ENCODE results near the gene OTOP3. TPM values are rescaled to one million over a fixed set of nuclear protein-coding genes. Genes with fewer than 3 reads are reported as not detected.

Gene OTOP3
- polyA plus RNA-seq, 1 donor (not counting 4 experiments of a cell fraction or from before 2014, with no cell fraction given), result 0.03 TPM

DNA sequence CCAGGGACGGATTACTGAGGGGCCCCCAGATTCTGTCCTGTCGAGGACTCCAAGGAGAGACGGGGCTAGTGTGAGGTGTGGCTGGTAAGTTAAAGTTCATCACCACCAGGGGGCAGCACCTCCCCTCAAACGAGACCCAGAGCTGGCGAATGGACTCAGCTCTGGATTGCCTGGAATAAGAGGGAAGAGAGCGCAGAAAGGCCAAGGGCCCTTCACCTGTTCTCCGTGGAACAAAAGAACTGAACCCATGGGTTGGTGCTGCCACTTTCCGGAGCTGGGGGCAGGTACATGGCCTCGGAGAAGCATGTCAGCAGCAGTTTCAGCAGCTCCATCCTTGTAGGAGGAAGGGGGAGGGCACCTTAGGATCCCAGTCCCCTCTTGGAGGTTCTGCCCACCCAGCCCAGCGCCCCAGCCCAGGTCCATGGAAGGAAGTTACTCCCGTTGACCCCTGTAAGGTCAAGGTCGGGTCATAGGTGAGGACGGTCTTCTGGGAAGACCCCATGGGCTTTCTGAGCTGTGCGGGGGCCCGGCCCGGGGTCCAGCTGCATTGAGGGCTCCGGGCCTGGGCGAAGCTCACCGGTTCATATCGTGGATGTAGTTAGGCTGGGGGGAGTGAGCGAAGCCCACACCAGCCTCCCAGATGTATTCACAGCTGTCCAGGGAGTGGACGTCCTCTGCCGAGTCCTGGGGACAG is 26.1 kb downstream of the OTOP3 start:
- peaks cover 9% of the 10 kb centered on the region for H3K4me1 ChIP-seq (ENCODE audit: control insufficient read depth, extremely low read depth, insufficient read depth, low read length)
- H3K4me2 ChIP-seq (ENCODE audit: control insufficient read depth, extremely low read depth, insufficient read depth, low read depth, low read length), result no peak overlapping the region
- no peaks in the 10 kb centered on the region for H3K9me3 ChIP-seq (ENCODE audit: control insufficient read depth, low read depth, low read length)
- peak; percentile 50 for DNase-seq (ENCODE audit: low read depth, low spot score)
- peak; percentile 85 for FAIRE-seq
- no peak overlapping the region for H2AFZ ChIP-seq (ENCODE audit: control insufficient read depth, low read length)
- no peaks in the 10 kb centered on the region for H3K27me3 ChIP-seq (ENCODE audit: control insufficient read depth, extremely low read depth, insufficient read depth, low read length)
- H3K9ac ChIP-seq (ENCODE audit: control insufficient read depth, extremely low read depth, insufficient read depth, low read length), result no peak overlapping the region
- no peaks in the 10 kb centered on the region for H3K79me2 ChIP-seq (ENCODE audit: control insufficient read depth, insufficient read depth, low read length)
- no peak overlapping the region for H3K4me3 ChIP-seq (ENCODE audit: control insufficient read depth in 2 of 3, extremely low read depth in 1 of 3, insufficient read depth in 2 of 3, low read depth in 1 of 3, low read length in 3 of 3)
- dilution Hi-C loops (cut with MboI; ENCODE audit: extremely low pct_ligation_motif_present, low sequenced_read_pairs), result no loop called here
- no peaks in the 10 kb centered on the region for H3K9me1 ChIP-seq (ENCODE audit: control insufficient read depth, extremely low read depth, insufficient read depth, low read length)
- H3K36me3 ChIP-seq (ENCODE audit: control insufficient read depth in 2 of 2, extremely low read depth in 1 of 2, insufficient read depth in 2 of 2, low read length in 2 of 2), result no peaks in the 10 kb centered on the region
- TF ChIP-seq, protein P1, sequence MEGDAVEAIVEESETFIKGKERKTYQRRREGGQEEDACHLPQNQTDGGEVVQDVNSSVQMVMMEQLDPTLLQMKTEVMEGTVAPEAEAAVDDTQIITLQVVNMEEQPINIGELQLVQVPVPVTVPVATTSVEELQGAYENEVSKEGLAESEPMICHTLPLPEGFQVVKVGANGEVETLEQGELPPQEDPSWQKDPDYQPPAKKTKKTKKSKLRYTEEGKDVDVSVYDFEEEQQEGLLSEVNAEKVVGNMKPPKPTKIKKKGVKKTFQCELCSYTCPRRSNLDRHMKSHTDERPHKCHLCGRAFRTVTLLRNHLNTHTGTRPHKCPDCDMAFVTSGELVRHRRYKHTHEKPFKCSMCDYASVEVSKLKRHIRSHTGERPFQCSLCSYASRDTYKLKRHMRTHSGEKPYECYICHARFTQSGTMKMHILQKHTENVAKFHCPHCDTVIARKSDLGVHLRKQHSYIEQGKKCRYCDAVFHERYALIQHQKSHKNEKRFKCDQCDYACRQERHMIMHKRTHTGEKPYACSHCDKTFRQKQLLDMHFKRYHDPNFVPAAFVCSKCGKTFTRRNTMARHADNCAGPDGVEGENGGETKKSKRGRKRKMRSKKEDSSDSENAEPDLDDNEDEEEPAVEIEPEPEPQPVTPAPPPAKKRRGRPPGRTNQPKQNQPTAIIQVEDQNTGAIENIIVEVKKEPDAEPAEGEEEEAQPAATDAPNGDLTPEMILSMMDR (optimal IDR thresholded peaks at IDR 0.05 in 1 of 3, IDR thresholded peaks at IDR 0.05 in 1 of 3, conservative IDR thresholded peaks at IDR 0.05 in 1 of 3; ENCODE audit: extremely low read depth in 1 of 3, insufficient read depth in 2 of 3, low read length in 3 of 3), result peak; percentile 63 to 91 (median 68)
- no peak for TF ChIP-seq EZH2 (IDR thresholded peaks at IDR 0.05; ENCODE audit: low read length)
- no peak overlapping the region for H3K27ac ChIP-seq (ENCODE audit: control insufficient read depth, insufficient read depth, low read length)
- H4K20me1 ChIP-seq (ENCODE audit: control insufficient read depth, extremely low read depth, insufficient read depth, low read length), result no peaks in the 10 kb centered on the region

DNA sequence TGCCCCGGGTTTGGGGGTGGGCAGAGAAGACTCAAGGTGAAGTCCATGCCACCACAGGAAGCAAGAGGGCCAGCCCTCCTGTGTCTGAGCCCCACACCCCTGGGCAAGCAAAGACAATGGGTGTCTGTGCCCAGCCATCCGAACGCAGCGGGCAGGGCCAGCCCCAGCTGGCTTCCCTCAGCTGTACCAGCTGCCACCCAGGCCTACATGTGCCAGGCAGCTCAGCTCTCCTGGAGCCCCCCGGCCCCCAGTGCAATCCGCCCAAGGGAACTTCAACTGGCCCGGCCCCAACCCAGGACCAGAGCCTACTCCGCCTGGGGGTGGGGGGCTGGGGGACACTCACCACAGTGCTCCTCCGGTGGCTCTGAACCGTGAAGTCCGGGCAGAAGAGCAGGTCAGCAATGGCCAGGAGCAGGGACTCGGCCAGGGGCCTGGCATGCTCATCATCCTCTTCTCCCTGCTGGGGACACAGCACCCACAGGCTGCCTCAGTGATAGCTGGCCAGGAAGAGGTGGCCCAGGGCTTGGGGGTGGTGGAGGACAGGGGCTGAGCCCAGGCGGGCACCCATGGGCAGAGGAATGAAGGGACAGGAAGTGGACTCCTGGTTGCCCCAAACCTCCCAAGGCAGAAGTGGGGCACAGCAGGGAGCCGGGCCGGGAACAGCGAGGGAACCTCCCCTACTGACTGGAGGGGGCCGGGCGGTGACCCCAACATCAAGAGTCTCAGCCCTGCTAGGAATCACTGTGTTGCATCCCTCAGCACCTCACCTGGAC is 27.1 kb downstream of the OTOP3 start:
- Histone ChIP-seq H3K4me3 (ENCODE audit: control insufficient read depth in 2 of 3, extremely low read depth in 1 of 3, insufficient read depth in 2 of 3, low read depth in 1 of 3, low read length in 3 of 3) (no peak overlapping the region), H4K20me1 (ENCODE audit: control insufficient read depth, extremely low read depth, insufficient read depth, low read length) (no peaks in the 10 kb centered on the region), H3K36me3 (ENCODE audit: control insufficient read depth in 2 of 2, extremely low read depth in 1 of 2, insufficient read depth in 2 of 2, low read length in 2 of 2) (no peaks in the 10 kb centered on the region), H3K9ac (ENCODE audit: control insufficient read depth, extremely low read depth, insufficient read depth, low read length) (no peak overlapping the region), H3K4me2 (ENCODE audit: control insufficient read depth, extremely low read depth, insufficient read depth, low read depth, low read length) (no peak overlapping the region), H3K27me3 (ENCODE audit: control insufficient read depth, extremely low read depth, insufficient read depth, low read length) (no peaks in the 10 kb centered on the region), H2AFZ (ENCODE audit: control insufficient read depth, low read length) (no peak overlapping the region), H3K9me1 (ENCODE audit: control insufficient read depth, extremely low read depth, insufficient read depth, low read length) (no peaks in the 10 kb centered on the region), H3K4me1 (ENCODE audit: control insufficient read depth, extremely low read depth, insufficient read depth, low read length) (peaks cover 9% of the 10 kb centered on the region), H3K27ac (ENCODE audit: control insufficient read depth, insufficient read depth, low read length) (no peak overlapping the region), H3K9me3 (ENCODE audit: control insufficient read depth, low read depth, low read length) (no peaks in the 10 kb centered on the region), H3K79me2 (ENCODE audit: control insufficient read depth, insufficient read depth, low read length) (no peaks in the 10 kb centered on the region)
- dilution Hi-C loops (cut with MboI; ENCODE audit: extremely low pct_ligation_motif_present, low sequenced_read_pairs), result no loop called here
- FAIRE-seq, result no peak
- no peak for TF ChIP-seq EZH2 (IDR thresholded peaks at IDR 0.05; ENCODE audit: low read length)
- TF ChIP-seq, protein P1 (optimal IDR thresholded peaks at IDR 0.05 in 1 of 3, IDR thresholded peaks at IDR 0.05 in 1 of 3, conservative IDR thresholded peaks at IDR 0.05 in 1 of 3; ENCODE audit: extremely low read depth in 1 of 3, insufficient read depth in 2 of 3, low read length in 3 of 3), result no peak
- DNase-seq (ENCODE audit: low read depth, low spot score), result no peak
